Measurements from ENCODE around the gene BLNK. TPM values are rescaled to one million over a fixed set of nuclear protein-coding genes. Genes with fewer than 3 reads are reported as not detected.

Gene BLNK
- total RNA-seq, 3 donors from 2014 or later (not counting 1 experiment from before 2014, with no cell fraction given): 0.66 to 4.0 (median 1.5) TPM

DNA sequence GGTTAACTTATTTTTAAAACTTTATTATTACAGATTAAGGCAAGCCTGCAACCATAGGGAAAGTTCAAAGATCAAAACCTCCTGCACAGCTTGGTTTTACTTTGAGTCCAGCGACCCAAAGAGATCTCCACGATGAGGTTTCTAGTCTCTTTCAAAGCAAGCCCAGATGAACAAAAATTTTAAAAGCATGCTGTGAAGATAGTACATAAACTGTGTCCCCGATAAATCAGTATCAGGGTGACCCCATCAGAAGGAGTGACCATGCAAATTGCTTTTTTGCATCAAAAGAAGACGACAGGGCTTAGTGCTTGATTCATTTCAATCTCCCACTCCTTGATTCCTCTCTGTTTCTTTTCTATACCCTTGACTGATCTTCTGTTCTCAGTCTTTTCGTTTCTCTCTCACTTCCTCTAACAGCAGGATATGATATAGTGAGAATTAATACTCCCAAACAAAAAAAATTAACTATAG, 16.8 kb upstream of the BLNK start:
- Mint-ChIP-seq H3K9me3 (no peaks in the 10 kb centered on the region), H3K4me1 (peaks cover 5 to 11% of the 10 kb centered on the region in 2 donors), H3K27ac (no peak overlapping the region), H3K36me3 (no peaks in the 10 kb centered on the region), H3K4me3 (peak overlapping the region; percentile 4), H3K27me3 (ENCODE audit: low read depth in 2 of 2) (peaks cover 6 to 17% of the 10 kb centered on the region in 2 donors)
- H3K4me1 ChIP-seq (ENCODE audit: control insufficient read depth, insufficient read depth, low read length): no peaks in the 10 kb centered on the region
- DNase-seq (no peak), ATAC-seq (no peak)
- intact Hi-C loops (cut with micrococcal nuclease): no loop called here
- no peaks in the 10 kb centered on the region for H3K9me3 ChIP-seq (ENCODE audit: control insufficient read depth, insufficient read depth, low read length)
- WGBS (ENCODE audit: insufficient coverage): 34% methylated on average over 4 of the region's 5 CpGs
- no peak overlapping the region for H3K4me3 ChIP-seq (ENCODE audit: low read length)
- TF ChIP-seq, protein P1, sequence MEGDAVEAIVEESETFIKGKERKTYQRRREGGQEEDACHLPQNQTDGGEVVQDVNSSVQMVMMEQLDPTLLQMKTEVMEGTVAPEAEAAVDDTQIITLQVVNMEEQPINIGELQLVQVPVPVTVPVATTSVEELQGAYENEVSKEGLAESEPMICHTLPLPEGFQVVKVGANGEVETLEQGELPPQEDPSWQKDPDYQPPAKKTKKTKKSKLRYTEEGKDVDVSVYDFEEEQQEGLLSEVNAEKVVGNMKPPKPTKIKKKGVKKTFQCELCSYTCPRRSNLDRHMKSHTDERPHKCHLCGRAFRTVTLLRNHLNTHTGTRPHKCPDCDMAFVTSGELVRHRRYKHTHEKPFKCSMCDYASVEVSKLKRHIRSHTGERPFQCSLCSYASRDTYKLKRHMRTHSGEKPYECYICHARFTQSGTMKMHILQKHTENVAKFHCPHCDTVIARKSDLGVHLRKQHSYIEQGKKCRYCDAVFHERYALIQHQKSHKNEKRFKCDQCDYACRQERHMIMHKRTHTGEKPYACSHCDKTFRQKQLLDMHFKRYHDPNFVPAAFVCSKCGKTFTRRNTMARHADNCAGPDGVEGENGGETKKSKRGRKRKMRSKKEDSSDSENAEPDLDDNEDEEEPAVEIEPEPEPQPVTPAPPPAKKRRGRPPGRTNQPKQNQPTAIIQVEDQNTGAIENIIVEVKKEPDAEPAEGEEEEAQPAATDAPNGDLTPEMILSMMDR (IDR thresholded peaks at IDR 0.05): no peak
- no peaks in the 10 kb centered on the region for H3K27me3 ChIP-seq (ENCODE audit: control insufficient read depth, insufficient read depth, low read length)
- H3K36me3 ChIP-seq (ENCODE audit: control insufficient read depth, insufficient read depth, low read length): no peaks in the 10 kb centered on the region
- H3K27ac ChIP-seq (ENCODE audit: low read length): peak overlapping the region; percentile 54

DNA sequence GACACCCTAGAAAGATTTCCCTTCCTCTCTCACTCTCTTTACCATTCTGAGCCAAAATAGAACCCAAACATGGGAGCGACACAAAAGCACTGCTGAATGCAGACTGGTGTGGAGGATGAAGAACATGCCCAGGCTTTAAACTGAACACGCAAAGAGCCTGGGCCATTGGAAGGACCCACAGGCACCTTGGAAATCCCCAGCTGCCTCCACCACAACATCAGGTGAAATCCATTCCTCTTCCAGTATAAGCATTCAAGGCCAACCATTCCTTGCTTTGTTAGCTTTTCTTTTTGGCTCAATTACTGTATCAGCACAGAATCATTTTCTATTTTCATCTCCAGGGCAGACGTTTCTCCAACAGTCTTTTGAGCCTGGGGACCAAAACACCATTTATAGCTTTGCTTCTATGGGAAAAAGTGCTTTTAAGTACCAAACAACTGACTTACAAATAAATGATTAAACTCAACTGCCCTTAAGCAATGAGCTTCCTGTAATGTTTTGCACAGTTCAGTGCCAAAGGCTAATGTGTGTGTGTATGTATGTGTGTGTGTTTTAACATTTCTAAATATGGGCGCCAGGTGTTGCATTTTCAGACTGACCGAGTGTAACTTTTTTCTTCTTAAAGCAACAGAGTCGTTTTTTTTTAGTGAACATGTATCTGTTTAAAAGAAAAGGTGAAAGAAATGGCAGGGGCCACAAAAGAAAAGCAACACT, 16.2 kb upstream of the BLNK start:
- no peaks in the 10 kb centered on the region for H3K27me3 ChIP-seq (ENCODE audit: control insufficient read depth, insufficient read depth, low read length)
- WGBS (ENCODE audit: insufficient coverage): 21% methylated on average over 6 of the region's 6 CpGs
- H3K27me3 Mint-ChIP-seq (ENCODE audit: low read depth in 2 of 2): peaks cover 6 to 14% of the 10 kb centered on the region in 2 donors
- H3K27ac Mint-ChIP-seq: no peak overlapping the region
- no peaks in the 10 kb centered on the region for H3K9me3 Mint-ChIP-seq
- no peak overlapping the region for H3K4me3 ChIP-seq (ENCODE audit: low read length)
- intact Hi-C loops (cut with micrococcal nuclease): no loop called here
- H3K4me1 Mint-ChIP-seq: peaks cover 5 to 11% of the 10 kb centered on the region in 2 donors
- no peaks in the 10 kb centered on the region for H3K9me3 ChIP-seq (ENCODE audit: control insufficient read depth, insufficient read depth, low read length)
- no peak for ATAC-seq
- TF ChIP-seq, protein P1 (IDR thresholded peaks at IDR 0.05): no peak
- no peaks in the 10 kb centered on the region for H3K36me3 ChIP-seq (ENCODE audit: control insufficient read depth, insufficient read depth, low read length)
- H3K36me3 Mint-ChIP-seq: no peaks in the 10 kb centered on the region
- H3K4me1 ChIP-seq (ENCODE audit: control insufficient read depth, insufficient read depth, low read length): no peaks in the 10 kb centered on the region
- H3K27ac ChIP-seq (ENCODE audit: low read length): peak overlapping the region; percentile 54
- no peak for DNase-seq
- peak overlapping the region; percentile 13 for H3K4me3 Mint-ChIP-seq

DNA sequence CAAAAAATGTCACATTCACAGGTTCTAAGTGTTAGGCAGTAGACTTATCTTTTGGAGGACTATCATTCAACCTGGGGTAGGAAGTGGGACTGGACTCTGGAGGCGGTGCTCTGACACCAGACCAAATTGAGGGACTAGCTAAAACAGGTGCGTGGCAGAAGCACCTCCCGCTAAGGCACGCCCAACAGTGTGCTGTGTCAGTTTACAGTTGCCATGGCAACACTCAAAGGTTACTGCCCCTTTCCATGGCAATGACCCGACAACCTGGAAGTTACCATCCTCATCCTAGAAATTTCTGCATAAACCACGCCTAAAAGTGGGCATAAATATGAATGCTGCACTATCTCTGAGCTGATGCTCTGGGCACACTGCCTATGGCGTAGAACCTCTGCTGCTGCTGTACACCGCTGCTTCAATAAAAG, 14.0 kb upstream of the BLNK start:
- no peaks in the 10 kb centered on the region for H3K4me1 ChIP-seq (ENCODE audit: control insufficient read depth, insufficient read depth, low read length)
- Mint-ChIP-seq H3K9me3 (no peaks in the 10 kb centered on the region), H3K36me3 (no peaks in the 10 kb centered on the region), H3K4me1 (peaks cover 5 to 11% of the 10 kb centered on the region in 2 donors), H3K4me3 (no peak overlapping the region), H3K27me3 (ENCODE audit: low read depth in 2 of 2) (peaks cover under 1 to 13% of the 10 kb centered on the region in 2 donors), H3K27ac (no peak overlapping the region)
- 85% methylated on average over 8 of the region's 8 CpGs for WGBS (ENCODE audit: insufficient coverage)
- no peak overlapping the region for H3K27ac ChIP-seq (ENCODE audit: low read length)
- TF ChIP-seq, protein P1 (IDR thresholded peaks at IDR 0.05): no peak
- intact Hi-C loops (cut with micrococcal nuclease): no loop called here
- H3K36me3 ChIP-seq (ENCODE audit: control insufficient read depth, insufficient read depth, low read length): no peaks in the 10 kb centered on the region
- no peaks in the 10 kb centered on the region for H3K27me3 ChIP-seq (ENCODE audit: control insufficient read depth, insufficient read depth, low read length)
- ATAC-seq (no peak), DNase-seq (no peak)
- H3K9me3 ChIP-seq (ENCODE audit: control insufficient read depth, insufficient read depth, low read length): no peaks in the 10 kb centered on the region
- no peak overlapping the region for H3K4me3 ChIP-seq (ENCODE audit: low read length)
